GM12878 (cell line): ENCODE data around the gene APOLD1. TPM values are rescaled to one million over a fixed set of nuclear protein-coding genes. Genes with fewer than 3 reads are reported as not detected.

Experiments
- ATAC-seq: fragments of 200-7000 bp; cut with Tn5 transposase; 3 replicates; pipeline ENCODE4 v1.9.1; 2020; ENCODE audit warnings: mild to moderate bottlenecking, moderate library complexity
- BruUV-seq: library from RNA; stranded (reverse); fragments of 400-500 nt; replicated peaks from 2 replicates; lab custom pipeline; 2021; lab: Mats Ljungman, UMichigan
- CTCF ChIA-PET: fragments of 300-600 bp; sonication (Branson Sonifier 250); formaldehyde crosslinking; extraction: SDS; loops from one replicate; lab custom pipeline; 2021; ENCODE audit warnings: inconsistent platforms; lab: Yijun Ruan, JAX
- POLR2A ChIA-PET: fragments of 350-600 bp; formaldehyde crosslinking; extraction: SDS; loops from one replicate; lab custom pipeline; 2021; ENCODE audit warnings: inconsistent platforms; lab: Charles Lee
- RAD21 ChIA-PET: fragments of 300-600 bp; sonication (Branson Sonifier 250); formaldehyde crosslinking; loops from one replicate; lab custom pipeline; 2023; ENCODE audit warnings: antibody characterized with exemption; ENCODE audit not compliant: unreplicated experiment; lab: Charles Lee
- SMC1A ChIA-PET: fragments of 300-600 bp; sonication (Branson Sonifier 250); formaldehyde crosslinking; loops from one replicate; lab custom pipeline; 2023; ENCODE audit not compliant: unreplicated experiment, uncharacterized antibody; lab: Charles Lee
- DNase-seq: peaks from one replicate; pipeline ENCODE4 v3.0.0-alpha.2; 2011; ENCODE audit warnings: low read depth, low spot score
- FAIRE-seq: peaks from 3 replicates; lab custom pipeline; 2011; peaks lifted over from hg19 to GRCh38; lab: Jason Lieb, UNC
- H2AFZ ChIP-seq: 2 replicates; pipeline ENCODE4 v1.6.0; 2011; ENCODE audit warnings: low read depth, low read length, control low read depth; ENCODE audit not compliant: control insufficient read depth
- H3K27ac ChIP-seq: 2 replicates; pipeline ENCODE4 v1.5.1; 2011; ENCODE audit warnings: control low read depth; ENCODE audit not compliant: control insufficient read depth, insufficient read depth
- H3K27me3 ChIP-seq, 2 experiments: replicated peaks in 1 of 2; 2 replicates each; pipeline versions ENCODE4 v1.6.0 to v1.6.1; 2011; ENCODE audit warnings: low read length in 1 of 2; ENCODE audit not compliant: control insufficient read depth in 2 of 2, insufficient read depth in 2 of 2
- H3K36me3 ChIP-seq, 2 experiments: 2 replicates each; pipeline ENCODE4 v1.5.1; 2011; ENCODE audit warnings: low read length in 1 of 2; ENCODE audit not compliant: control insufficient read depth in 2 of 2, insufficient read depth in 2 of 2
- H3K4me1 ChIP-seq: 2 replicates; pipeline ENCODE4 v1.6.1; 2011; ENCODE audit warnings: mild to moderate bottlenecking, low read length, moderate library complexity, mixed read lengths; ENCODE audit not compliant: control insufficient read depth, insufficient read depth
- H3K4me2 ChIP-seq: 2 replicates; pipeline ENCODE4 v1.6.0; 2011; ENCODE audit warnings: control low read depth; ENCODE audit not compliant: control insufficient read depth, insufficient read depth
- H3K4me3 ChIP-seq: fragments of 200-600 bp; sonication (generic); 2 replicates; pipeline ENCODE4 v1.5.1; 2016
- H3K79me2 ChIP-seq: 2 replicates; pipeline ENCODE4 v1.6.0; 2011; ENCODE audit warnings: low read length; ENCODE audit not compliant: control insufficient read depth, insufficient read depth
- H3K9ac ChIP-seq: 2 replicates; pipeline ENCODE4 v1.8.0; 2011; ENCODE audit warnings: low read length, control low read depth, mixed read lengths; ENCODE audit not compliant: control insufficient read depth, insufficient read depth
- H3K9me3 ChIP-seq: replicated peaks from 3 replicates; pipeline ENCODE4 v1.5.1; 2011; ENCODE audit warnings: mild to moderate bottlenecking, low read length; ENCODE audit not compliant: control insufficient read depth, insufficient read depth
- H4K20me1 ChIP-seq: 2 replicates; pipeline ENCODE4 v1.6.0; 2011; ENCODE audit not compliant: control insufficient read depth, insufficient read depth
- ATF3 ChIP-seq: IDR thresholded peaks from 2 replicates; pipeline ENCODE4 v1.6.1; 2011; ENCODE audit warnings: low read depth, mild to moderate bottlenecking, low read length, moderate library complexity, borderline replicate concordance; ENCODE audit errors: extremely low read depth
- BCLAF1 ChIP-seq: fragments of 450-650 bp; IDR thresholded peaks from 2 replicates; pipeline ENCODE4 v1.6.1; 2017; ENCODE audit warnings: antibody characterized with exemption, mild to moderate bottlenecking, moderate library complexity
- CBX5 ChIP-seq: sonication (generic); IDR thresholded peaks from 2 replicates; pipeline ENCODE4 v1.6.1; 2016; ENCODE audit warnings: low read depth, moderate library complexity, mild to moderate bottlenecking, inconsistent platforms
- CHD4 ChIP-seq: fragments of 200-600 bp; sonication (generic); IDR thresholded peaks from 2 replicates; pipeline ENCODE4 v1.6.1; 2016; ENCODE audit warnings: mild to moderate bottlenecking
- KAT2A ChIP-seq: conservative IDR thresholded peaks from 2 replicates; pipeline ENCODE4 v1.6.1; 2011; ENCODE audit warnings: low read depth, low read length; ENCODE audit not compliant: control insufficient read depth
- MAX ChIP-seq: IDR thresholded peaks from 2 replicates; pipeline ENCODE4 v1.6.1; 2012; ENCODE audit warnings: low read depth, low read length, improper control_type of control experiment
- SKIL ChIP-seq: fragments of 450-650 bp; IDR thresholded peaks from 2 replicates; pipeline ENCODE4 v1.6.1; 2017; ENCODE audit warnings: mild to moderate bottlenecking, low read depth, inconsistent platforms; ENCODE audit not compliant: poor library complexity, severe bottlenecking
- STAT1 ChIP-seq: fragments of 450-650 bp; conservative IDR thresholded peaks from 2 replicates; pipeline ENCODE4 v1.6.1; 2014; ENCODE audit warnings: antibody characterized with exemption, mild to moderate bottlenecking
- ZNF622 ChIP-seq: fragments of 450-650 bp; IDR thresholded peaks from 2 replicates; pipeline ENCODE4 v1.6.1; 2017; ENCODE audit warnings: mild to moderate bottlenecking, inconsistent platforms
- WGBS: methylation state at CpG from one replicate; pipeline ENCODE4 v1.1.6; 2016; ENCODE audit warnings: low lambda C conversion rate; ENCODE audit not compliant: insufficient replicate concordance, insufficient coverage; ENCODE audit errors: missing lambda C conversion rate; 5-methylcytosine and 5-hydroxymethylcytosine counted together
- in situ Hi-C: fragments of 300-500 bp; cut with MboI; formaldehyde crosslinking; loops from 9 replicates; pipeline ENCODE4 v1.14.3; 2018; ENCODE audit warnings: mixed read lengths
- intact Hi-C: fragments of 100-400 bp; cut with micrococcal nuclease; formaldehyde crosslinking; loops from one replicate; pipeline ENCODE4 v1.14.2; 2022; ENCODE audit not compliant: unreplicated experiment
- polyA plus RNA-seq, 11 experiments: library from polyadenylated mRNA; depleted of rRNA in 4 of 11; unstranded in 6 of 11; stranded (reverse) in 5 of 11; fragments of >200 nt; fragmentation: Nextera tagmentation in 4 of 11; fragmentation: Illumina TruSeq in 1 of 11; extraction: Ambion mirVana in 4 of 11; extraction: Trizol in 1 of 11; gene quantifications; 1 replicate in 1 of 11; 2 replicates in 10 of 11; pipeline versions ENCODE4 v1.2.1 to v1.2.3, GENCODE V29; 2011 to 2016; ENCODE audit warnings: inconsistent platforms in 2 of 11, missing spikeins in 2 of 11, low read depth in 1 of 11
- total RNA-seq, 4 experiments: library from RNA; depleted of rRNA in 3 of 4; stranded (reverse); fragments of >200 nt in 3 of 4; fragmentation: Illumina TruSeq in 1 of 4; extraction: Trizol in 1 of 4; gene quantifications; 2 replicates each; pipeline versions ENCODE4 v1.2.1 to v1.2.3, GENCODE V29; 2013 to 2021

Gene APOLD1
- total and polyA plus RNA-seq, 10 of the 15 experiments (the other 5 are each of a cell fraction or from before 2014, with no cell fraction given): 1.1 to 8.9 (median 4.2) TPM

GRCh38 chr12:12745576-12746211 is 39.8 kb upstream of the APOLD1 start:
- ChIA-PET POLR2A (interaction anchor here (0.5 kb wide), 1 partner anchor 105 kb away, joined by 6 read pairs; no protein-coding TSS in a partner anchor), RAD21 (no interaction called here), CTCF (interaction anchor here (0.9 to 1.6 kb wide), 2 partner anchors 9 to 510 kb away, joined by 3 to 12 read pairs; no protein-coding TSS in a partner anchor), SMC1A (interaction anchor here (0.6 to 1.5 kb wide), 3 partner anchors 9 to 42 kb away, joined by 3 to 4 read pairs (median 3); no protein-coding TSS in a partner anchor)
- Histone ChIP-seq H4K20me1 (no peaks in the 10 kb centered on the region), H3K27ac (no peak overlapping the region), H3K36me3 (peaks cover 0 to 2% of the 10 kb centered on the region in 2 experiments; a peak in 1 of 4 replicates), H3K9me3 (no peaks in the 10 kb centered on the region), H3K4me2 (no peak overlapping the region), H3K4me1 (no peaks in the 10 kb centered on the region; the same call in 1 of the 2 replicates), H2AFZ (no peak overlapping the region), H3K4me3 (no peak overlapping the region), H3K79me2 (peaks cover 4% of the 10 kb centered on the region), H3K27me3 (no peaks in the 10 kb centered on the region), H3K9ac (no peak overlapping the region)
- FAIRE-seq (no peak), ATAC-seq (no peak), DNase-seq (no peak)
- TF ChIP-seq SKIL (no peak), ZNF622 (no peak)
- 83% methylated on average over 7 of the region's 7 CpGs for WGBS
- in situ Hi-C loops: no loop called here
- no TSS peak for BruUV-seq
- intact Hi-C loops: no loop called here

- ChIA-PET RAD21 (interaction anchor here (2.6 kb wide), 1 partner anchor 10 kb away, joined by 6 read pairs; no protein-coding TSS in a partner anchor), CTCF (interaction anchor here (2.7 kb wide), 1 partner anchor 10 kb away, joined by 14 read pairs; no protein-coding TSS in a partner anchor), POLR2A (interaction anchor here (0.6 to 1.4 kb wide), 2 partner anchors 10 to 100 kb away, joined by 3 to 4 read pairs; no protein-coding TSS in a partner anchor), SMC1A (interaction anchor here (0.6 to 2.1 kb wide), 2 partner anchors 11 to 131 kb away, joined by 3 to 7 read pairs; no protein-coding TSS in a partner anchor)
- DNase-seq (no peak), ATAC-seq (no peak), FAIRE-seq (no peak)
- in situ Hi-C loops: no loop called here
- no peaks in the 10 kb centered on the region; the same call in 1 of the 2 replicates for H3K4me1 ChIP-seq
- H2AFZ ChIP-seq: no peak overlapping the region
- intact Hi-C loops: no loop called here
- no peak overlapping the region for H3K4me2 ChIP-seq
- no peaks in the 10 kb centered on the region for H3K9me3 ChIP-seq
- H3K9ac ChIP-seq: no peak overlapping the region
- no peaks in the 10 kb centered on the region for H4K20me1 ChIP-seq
- peaks cover 0 to 5% of the 10 kb centered on the region in 2 experiments; a peak in 2 of 4 replicates for H3K36me3 ChIP-seq
- no peak overlapping the region for H3K27ac ChIP-seq
- no peaks in the 10 kb centered on the region for H3K27me3 ChIP-seq
- WGBS: 94% methylated on average over 3 of the region's 3 CpGs
- H3K79me2 ChIP-seq: no peaks in the 10 kb centered on the region
- H3K4me3 ChIP-seq: no peak overlapping the region
- no TSS peak for BruUV-seq
- TF ChIP-seq MAX (no peak), BCLAF1 (no peak), CHD4 (no peak), KAT2A (no peak), STAT1 (no peak), CBX5 (no peak), ATF3 (no peak)
Measured at GRCh38 chr12:12747278-12747677, 38.2 kb upstream of the APOLD1 start.
